A204.1 (cell line): ENCODE data around the gene GUCD1.

Experiments used
- FAIRE-seq: peaks from 2 replicates; lab custom pipeline; 2012; peaks lifted over from hg19 to GRCh38; lab: Jason Lieb, UNC

Gene GUCD1

GRCh38 chr22:24590596-24591173, 35.7 kb upstream of the GUCD1 start:
- no peak for FAIRE-seq

GRCh38 chr22:24589518-24590030, 34.6 kb upstream of the GUCD1 start:
- no peak for FAIRE-seq

- no peak for FAIRE-seq
Observed at GRCh38 chr22:24588757-24589481, 34.0 kb upstream of the GUCD1 start.

GRCh38 chr22:24588381-24588756, 33.4 kb upstream of the GUCD1 start:
- no peak for FAIRE-seq

GRCh38 chr22:24587948-24588347, 33.0 kb upstream of the GUCD1 start:
- FAIRE-seq, result no peak

- no peak for FAIRE-seq
Observed at GRCh38 chr22:24587251-24587650, 32.3 kb upstream of the GUCD1 start.

- FAIRE-seq, result no peak
Observed at GRCh38 chr22:24585927-24586546, 31.1 kb upstream of the GUCD1 start.

- FAIRE-seq, result no peak
Observed at GRCh38 chr22:24585461-24585860, 30.5 kb upstream of the GUCD1 start.

- FAIRE-seq, result no peak
Observed at GRCh38 chr22:24584871-24585411, 30.0 kb upstream of the GUCD1 start.

GRCh38 chr22:24584166-24584790, 29.3 kb upstream of the GUCD1 start:
- FAIRE-seq, result no peak

- no peak for FAIRE-seq
Observed at GRCh38 chr22:24583221-24584165, 28.6 kb upstream of the GUCD1 start.

- FAIRE-seq, result no peak
Observed at GRCh38 chr22:24582056-24582814, 27.3 kb upstream of the GUCD1 start.

GRCh38 chr22:24580276-24580675, 25.3 kb upstream of the GUCD1 start:
- no peak for FAIRE-seq

GRCh38 chr22:24579258-24579601, 24.3 kb upstream of the GUCD1 start:
- FAIRE-seq, result no peak

- FAIRE-seq, result no peak
Observed at GRCh38 chr22:24578355-24579257, 23.7 kb upstream of the GUCD1 start.

GRCh38 chr22:24576778-24577177, 21.8 kb upstream of the GUCD1 start:
- FAIRE-seq, result no peak

GRCh38 chr22:24571266-24571665, 16.3 kb upstream of the GUCD1 start:
- no peak for FAIRE-seq

- no peak for FAIRE-seq
Observed at GRCh38 chr22:24567668-24568067, 12.7 kb upstream of the GUCD1 start.

- no peak for FAIRE-seq
Observed at GRCh38 chr22:24566899-24567511, 12.1 kb upstream of the GUCD1 start.
